Measurements from ENCODE around the gene C16orf78.
"Not testable (repeated sequence)": the region's sequence is repeated elsewhere in the genome, so short reads cannot be mapped to it uniquely, and the experiment has no call there.

Gene C16orf78

DNA sequence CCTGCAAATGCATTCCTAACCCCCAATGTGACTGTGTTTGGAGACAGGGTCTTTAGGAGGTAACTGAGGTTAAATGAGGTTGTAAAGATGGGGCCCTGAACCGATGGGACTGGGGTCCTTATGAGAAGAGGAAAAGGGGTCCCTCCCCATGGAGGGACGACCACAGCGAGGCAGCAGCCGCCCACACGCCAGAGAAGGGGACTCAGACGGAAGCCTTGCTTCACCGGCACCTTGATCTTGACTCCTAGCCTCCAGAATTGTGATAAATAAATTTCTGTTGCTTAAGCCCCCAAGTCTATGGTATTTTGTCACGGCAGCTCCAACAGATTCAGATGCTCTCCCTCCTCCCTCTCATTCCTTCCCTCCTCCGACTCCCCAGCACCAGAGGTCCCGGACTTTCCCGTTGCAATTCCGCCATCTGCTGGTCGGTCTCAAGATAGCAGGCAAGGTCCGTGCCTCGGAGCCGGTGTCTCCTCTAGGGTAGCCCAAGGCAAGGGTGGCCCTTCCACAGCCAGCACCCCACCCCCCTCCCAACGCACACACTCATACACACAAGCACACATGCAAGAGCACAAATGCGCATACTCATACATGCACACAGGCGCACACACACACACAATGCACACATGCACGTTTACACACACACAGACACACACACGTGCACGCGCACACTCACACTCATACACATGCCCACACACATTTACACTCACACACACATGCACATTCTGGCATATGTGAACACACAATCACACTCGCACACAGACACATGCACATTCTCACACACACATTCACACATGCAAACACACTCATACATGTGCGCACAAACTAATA, 23.1 kb upstream of the C16orf78 start:
- DNase-seq, result no peak

GRCh38 chr16:49351096-49351487, 22.5 kb upstream of the C16orf78 start:
- no peak for DNase-seq

DNA sequence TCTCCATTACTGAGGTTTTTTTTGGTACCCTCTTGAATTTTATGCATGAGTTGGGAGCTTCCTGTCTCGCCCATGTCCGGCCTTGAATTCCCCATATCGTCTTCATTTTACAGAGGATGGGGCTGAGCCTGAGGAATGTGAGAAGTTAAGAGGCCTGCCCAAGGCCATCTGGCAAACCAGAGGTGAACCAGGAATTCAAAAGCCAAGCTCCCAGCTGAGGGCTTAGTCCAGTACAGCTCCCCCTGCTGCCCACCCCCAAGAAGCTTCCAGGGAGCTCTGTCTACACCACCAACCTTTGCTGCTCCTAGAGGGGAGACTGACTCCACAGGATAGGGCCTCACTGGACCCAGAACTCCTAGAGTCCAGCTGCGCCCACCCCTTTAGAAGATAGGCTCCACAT, 20.7 kb upstream of the C16orf78 start:
- DNase-seq, result no peak

DNA sequence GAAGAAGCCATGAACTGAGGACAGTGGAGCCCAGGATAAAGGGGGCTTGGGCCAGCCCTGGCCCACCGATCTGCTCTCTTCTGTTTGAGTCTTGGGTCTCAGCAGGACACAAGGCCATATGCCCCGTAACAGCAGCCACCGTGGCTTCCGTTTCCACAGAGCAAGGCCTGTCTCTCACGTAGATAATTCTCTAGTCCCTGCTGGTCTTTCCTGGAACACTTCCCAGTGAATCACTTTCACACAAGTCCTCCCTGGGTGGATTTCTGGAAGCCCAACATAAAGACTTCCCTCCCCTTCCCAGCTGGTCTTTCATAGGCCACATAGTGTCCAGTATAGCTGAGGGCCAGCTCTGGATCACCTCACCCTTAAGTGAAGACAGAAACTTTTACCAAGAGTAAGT, 19.9 kb upstream of the C16orf78 start:
- no peak for DNase-seq

DNA sequence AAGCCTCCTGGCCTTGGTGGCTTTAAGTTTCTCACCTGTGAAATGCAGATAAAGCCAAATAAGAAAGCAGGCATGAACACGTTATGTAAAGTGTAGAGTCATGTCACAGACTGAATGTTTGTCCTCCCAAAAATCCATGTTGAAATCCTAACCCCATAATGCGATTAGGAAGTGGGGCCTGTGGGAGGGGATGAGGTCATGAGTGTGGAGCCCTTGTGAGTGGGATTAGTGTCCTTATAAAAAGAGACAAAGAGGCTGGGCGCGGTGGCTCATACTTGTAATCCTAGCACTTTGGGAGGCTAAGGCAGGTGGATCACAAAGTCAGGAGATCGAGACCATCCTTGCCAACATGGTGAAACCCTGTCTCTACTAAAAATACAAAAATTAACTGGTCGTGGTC, 19.5 kb upstream of the C16orf78 start:
- no peak for DNase-seq

DNA sequence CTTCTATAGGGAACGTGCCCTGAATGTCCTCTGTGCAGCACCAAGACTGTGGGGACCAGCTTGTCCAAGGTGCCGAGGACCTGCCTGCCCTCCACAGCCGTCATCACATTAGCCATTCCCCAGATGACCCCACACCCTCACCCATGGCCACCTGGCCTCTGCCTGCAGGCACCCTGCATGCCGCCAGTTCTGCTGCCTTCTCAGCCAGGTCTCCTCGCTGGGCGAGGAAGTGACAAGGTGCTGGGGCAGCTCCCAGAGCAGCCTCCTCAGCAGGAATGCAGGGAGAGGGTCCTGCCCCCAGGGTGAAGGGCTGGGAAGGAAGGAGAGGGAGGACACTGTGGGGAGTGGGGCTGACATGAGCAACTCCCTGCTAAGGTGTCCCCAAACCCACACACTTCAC, 18.6 kb upstream of the C16orf78 start:
- DNase-seq, result no peak

DNA sequence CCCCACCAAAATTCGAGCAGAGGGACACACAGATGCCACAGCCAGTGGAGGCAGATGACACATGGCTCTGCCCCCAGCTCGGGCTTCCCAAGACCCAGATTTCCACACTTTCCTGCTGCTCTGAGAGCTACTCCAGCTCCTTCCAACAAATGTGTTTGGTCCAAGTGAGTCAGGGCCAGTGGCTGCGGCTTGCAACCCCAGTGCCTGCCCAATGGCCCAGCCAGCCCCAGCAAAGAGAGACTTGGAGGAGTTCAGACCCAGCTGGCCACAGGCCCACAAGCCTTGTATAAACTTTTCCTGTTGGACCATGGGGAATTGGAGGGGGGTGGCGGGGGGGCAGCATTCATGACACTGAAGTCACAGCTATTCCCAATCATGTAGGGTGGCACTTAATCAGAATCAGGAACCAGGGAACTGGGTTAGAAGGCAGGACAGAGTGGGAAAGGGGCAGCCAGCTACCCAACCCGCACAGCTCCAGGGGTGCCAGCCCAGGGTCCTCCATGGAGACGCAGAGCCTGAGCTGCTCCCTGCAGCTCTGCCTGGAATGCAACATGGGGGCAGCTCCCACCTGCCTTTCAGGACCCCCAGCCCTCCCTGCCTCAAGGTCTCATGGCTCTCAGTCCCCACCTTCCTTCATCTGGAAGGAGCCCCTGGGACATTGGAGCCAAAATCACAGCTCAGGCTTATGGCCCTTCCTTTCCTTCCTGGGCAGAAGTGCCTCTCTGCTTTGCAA, 17.5 kb upstream of the C16orf78 start:
- DNase-seq, result no peak

- peak; percentile 40 for DNase-seq
Observed at GRCh38 chr16:49356728-49357488, 16.7 kb upstream of the C16orf78 start.

DNA sequence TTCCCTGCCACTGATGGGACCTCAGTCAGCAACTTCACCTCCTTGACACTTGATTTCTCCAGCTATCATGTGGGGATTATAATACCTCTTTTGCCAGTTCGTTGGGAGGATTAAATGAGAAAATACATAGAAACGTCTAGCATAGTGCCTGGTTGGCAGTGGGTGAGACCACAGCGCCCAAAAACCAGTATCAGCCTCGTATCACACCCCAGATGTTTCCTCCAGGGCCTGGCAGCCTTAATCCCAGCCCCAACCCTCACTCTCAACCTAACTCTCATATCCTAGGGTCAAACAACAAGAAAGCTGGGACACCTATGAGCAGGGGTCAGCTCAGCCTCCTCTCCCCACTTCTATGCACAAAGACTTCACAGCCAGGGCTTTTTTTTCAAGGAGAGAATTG, 14.0 kb upstream of the C16orf78 start:
- DNase-seq, result no peak

DNA sequence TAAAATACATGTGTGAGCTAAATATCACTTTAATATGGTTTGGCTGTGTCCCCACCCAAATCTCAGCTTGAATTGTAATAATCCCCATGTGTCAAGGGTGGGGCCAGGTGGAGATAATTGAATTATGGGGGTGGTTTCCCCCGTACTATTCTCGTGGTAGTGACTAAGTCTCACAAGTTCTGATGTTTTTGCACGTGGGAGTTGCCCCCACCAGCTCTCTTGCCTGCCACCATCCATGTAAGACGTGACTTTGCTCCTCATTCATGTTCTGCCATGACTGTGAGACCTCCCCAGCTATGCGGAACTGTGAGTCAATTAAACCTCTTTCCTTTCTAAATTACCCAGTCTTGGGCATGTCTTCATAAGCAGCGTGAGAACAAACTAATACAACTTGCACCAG, 11.9 kb upstream of the C16orf78 start:
- DNase-seq, result not testable (repeated sequence)

- no peak for DNase-seq
Observed at GRCh38 chr16:49362230-49362629, 11.4 kb upstream of the C16orf78 start.

DNA sequence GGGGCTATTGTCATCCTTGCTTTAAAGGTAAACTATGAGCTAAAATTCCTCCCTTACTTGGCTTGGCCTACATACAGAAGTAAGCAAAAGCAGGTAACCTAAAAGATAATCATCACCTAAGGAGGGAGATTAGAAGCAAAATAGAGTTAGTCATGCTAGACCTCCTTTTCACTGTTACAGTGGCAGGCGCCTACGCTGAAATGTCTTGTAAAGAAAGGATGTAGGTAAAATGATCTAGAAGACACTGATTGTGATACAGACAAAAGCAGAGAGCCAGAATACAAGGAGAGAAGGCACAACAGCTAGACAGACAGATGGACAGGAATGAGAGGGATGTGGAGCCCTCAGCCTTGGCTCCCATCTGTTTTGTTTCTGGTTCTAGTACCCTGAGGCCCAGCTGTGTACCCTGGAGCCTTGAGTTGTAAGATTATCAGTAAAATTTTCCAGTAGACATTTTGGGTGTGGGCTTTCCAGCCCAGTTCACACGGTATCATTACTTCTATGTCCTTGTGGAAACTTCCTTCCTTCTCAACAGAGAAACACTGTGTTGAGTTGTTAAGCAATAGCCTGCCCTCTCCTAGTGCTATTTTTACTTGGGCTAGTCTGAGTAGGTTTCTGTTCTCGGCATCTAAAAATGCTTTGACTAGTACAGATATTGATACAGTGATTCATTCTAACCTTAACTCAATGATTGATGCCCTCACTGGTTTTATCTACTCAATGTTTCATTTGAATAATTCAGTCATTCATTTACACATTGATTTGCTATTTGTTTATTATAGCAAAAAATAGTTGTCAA, 7.7 kb upstream of the C16orf78 start:
- DNase-seq, result no peak

GRCh38 chr16:49366669-49367068, 6.9 kb upstream of the C16orf78 start:
- no peak for DNase-seq

- DNase-seq, result no peak
Observed at GRCh38 chr16:49369651-49370611, 3.7 kb upstream of the C16orf78 start.

- DNase-seq, result no peak
Observed at GRCh38 chr16:49376206-49376605, 2.6 kb downstream of the C16orf78 start.

- DNase-seq, result no peak
Observed at GRCh38 chr16:49377196-49377755, 3.7 kb downstream of the C16orf78 start.

GRCh38 chr16:49378238-49378637, 4.6 kb downstream of the C16orf78 start:
- no peak for DNase-seq

- no peak for DNase-seq
Observed at GRCh38 chr16:49378816-49379215, 5.2 kb downstream of the C16orf78 start.

- DNase-seq, result no peak
Observed at GRCh38 chr16:49382916-49383315, 9.3 kb downstream of the C16orf78 start.

DNA sequence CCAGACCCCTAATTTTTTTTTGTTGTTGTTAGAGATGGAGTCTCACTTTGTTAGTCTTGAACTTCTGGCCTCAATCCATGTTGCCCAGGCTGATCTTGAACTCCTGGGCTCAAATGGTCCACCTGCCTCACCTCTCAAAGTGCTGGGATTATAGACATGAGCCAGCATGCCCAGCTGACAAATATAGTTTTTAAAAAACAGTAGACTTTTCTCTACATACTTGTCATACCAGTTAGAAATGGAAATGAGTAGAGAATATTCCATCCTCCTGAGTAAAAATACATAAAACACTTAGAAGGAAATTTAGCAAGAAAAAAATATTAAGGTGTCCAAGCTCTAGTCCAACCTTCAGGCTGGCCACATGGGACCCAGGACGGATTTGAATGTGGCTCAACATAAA, 21.4 kb downstream of the C16orf78 start:
- DNase-seq, result no peak

DNA sequence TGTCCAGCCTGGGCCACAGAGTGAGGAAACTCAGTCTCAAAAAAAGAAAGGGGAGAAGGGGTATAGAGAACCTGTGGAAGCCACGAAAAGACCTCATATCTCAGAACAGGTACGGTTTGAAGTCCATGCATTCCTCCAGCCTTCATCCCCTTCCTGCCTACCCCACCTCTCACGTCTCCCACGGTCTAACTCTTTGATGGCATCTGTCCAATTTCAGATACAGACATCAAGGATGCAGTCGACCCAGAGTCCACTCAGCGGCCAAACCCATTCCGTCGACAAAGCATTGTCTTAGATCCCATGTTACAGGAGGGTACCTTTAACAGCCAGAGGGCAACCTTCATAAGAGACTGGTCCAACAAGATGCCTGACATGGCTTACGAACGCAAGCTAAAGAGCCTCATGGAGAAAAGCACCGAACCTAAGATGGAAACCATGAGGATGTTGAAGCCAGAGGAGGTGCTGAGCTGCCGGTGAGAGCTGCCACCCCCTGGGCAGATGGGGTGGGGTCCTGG, 22.7 kb downstream of the C16orf78 start:
- no peak for DNase-seq

Measured in NCI-H2171 (cell line).